ENCODE data around the gene SHB.

Gene SHB

GRCh38 chr9:38071470-38072134 lies 2.6 kb upstream of the SHB start:
- no peak overlapping the region for H3K4me3 ChIP-seq (ENCODE audit: low read depth, low read length)
- no peak for TF ChIP-seq CTCF (IDR thresholded peaks at IDR 0.05; ENCODE audit: insufficient read depth, low read depth, low read length, missing control alignments)
- no peak for DNase-seq (ENCODE audit: low read depth)

GRCh38 chr9:38067859-38068681 lies 957 bp downstream of the SHB start:
- H3K4me3 ChIP-seq (ENCODE audit: low read depth, low read length): peak overlapping the region; percentile 52
- TF ChIP-seq CTCF (IDR thresholded peaks at IDR 0.05; ENCODE audit: insufficient read depth, low read depth, low read length, missing control alignments): no peak
- DNase-seq (ENCODE audit: low read depth): no peak

GRCh38 chr9:38066914-38067858 lies 1.8 kb downstream of the SHB start:
- DNase-seq (ENCODE audit: low read depth): peak; percentile 54
- TF ChIP-seq CTCF (IDR thresholded peaks at IDR 0.05; ENCODE audit: insufficient read depth, low read depth, low read length, missing control alignments): no peak
- peak overlapping the region; percentile 52 for H3K4me3 ChIP-seq (ENCODE audit: low read depth, low read length)

GRCh38 chr9:38066197-38066913 lies 2.7 kb downstream of the SHB start:
- peak overlapping the region; percentile 52 for H3K4me3 ChIP-seq (ENCODE audit: low read depth, low read length)
- TF ChIP-seq CTCF (IDR thresholded peaks at IDR 0.05; ENCODE audit: insufficient read depth, low read depth, low read length, missing control alignments): no peak
- DNase-seq (ENCODE audit: low read depth): peak; percentile 47

- peak overlapping the region; percentile 52; the same call in 1 of the 2 replicates for H3K4me3 ChIP-seq (ENCODE audit: low read depth, low read length)
- no peak for TF ChIP-seq CTCF (IDR thresholded peaks at IDR 0.05; ENCODE audit: insufficient read depth, low read depth, low read length, missing control alignments)
- peak; percentile 87 for DNase-seq (ENCODE audit: low read depth)
Measured at GRCh38 chr9:38065369-38066075, 3.5 kb downstream of the SHB start.
